GM10266 (cell line): ENCODE data around the gene RASGRF2.
A peak's percentile ranks its signal among the peaks of the same experiment; 100 is the strongest.

Experiments used
- DNase-seq: peaks from one replicate; pipeline ENCODE4 v3.0.0; 2012; ENCODE audit errors: extremely low spot score
- CTCF ChIP-seq: IDR thresholded peaks from 2 replicates; pipeline ENCODE4 v1.5.1; 2012; ENCODE audit warnings: mild to moderate bottlenecking, low read depth; ENCODE audit not compliant: control insufficient read depth, insufficient read depth; ENCODE audit errors: missing control alignments

The RASGRF2 gene

GRCh38 chr5:81191726-81192372 lies 231.7 kb downstream of the RASGRF2 start:
- TF ChIP-seq CTCF = no peak
- DNase-seq = no peak

GRCh38 chr5:81192373-81192750 lies 232.2 kb downstream of the RASGRF2 start:
- no peak for TF ChIP-seq CTCF

GRCh38 chr5:81194633-81195334 lies 234.6 kb downstream of the RASGRF2 start:
- TF ChIP-seq CTCF = peak; percentile 95
- DNase-seq = peak; percentile 89

More at GRCh38 chr5:81192373-81192750, 232.2 kb downstream of the RASGRF2 start:
- no peak for DNase-seq

GRCh38 chr5:81195335-81195929 lies 235.3 kb downstream of the RASGRF2 start:
- no peak for TF ChIP-seq CTCF
- DNase-seq = no peak

- no peak for DNase-seq
- no peak for TF ChIP-seq CTCF
Measured at GRCh38 chr5:81202655-81203054, 242.5 kb downstream of the RASGRF2 start.

GRCh38 chr5:81203729-81204128 lies 243.6 kb downstream of the RASGRF2 start:
- TF ChIP-seq CTCF = no peak
- DNase-seq = no peak

- no peak for TF ChIP-seq CTCF
- DNase-seq = no peak
Measured at GRCh38 chr5:81204205-81204604, 244.0 kb downstream of the RASGRF2 start.
